ENCODE results near the gene ZBED5. TPM values are rescaled to one million over a fixed set of nuclear protein-coding genes. Genes with fewer than 3 reads are reported as not detected.
A peak's percentile ranks its signal among the peaks of the same experiment; 100 is the strongest.

The ZBED5 gene
- total RNA-seq, 1 experiment from 2014 or later: 43.5 TPM

DNA sequence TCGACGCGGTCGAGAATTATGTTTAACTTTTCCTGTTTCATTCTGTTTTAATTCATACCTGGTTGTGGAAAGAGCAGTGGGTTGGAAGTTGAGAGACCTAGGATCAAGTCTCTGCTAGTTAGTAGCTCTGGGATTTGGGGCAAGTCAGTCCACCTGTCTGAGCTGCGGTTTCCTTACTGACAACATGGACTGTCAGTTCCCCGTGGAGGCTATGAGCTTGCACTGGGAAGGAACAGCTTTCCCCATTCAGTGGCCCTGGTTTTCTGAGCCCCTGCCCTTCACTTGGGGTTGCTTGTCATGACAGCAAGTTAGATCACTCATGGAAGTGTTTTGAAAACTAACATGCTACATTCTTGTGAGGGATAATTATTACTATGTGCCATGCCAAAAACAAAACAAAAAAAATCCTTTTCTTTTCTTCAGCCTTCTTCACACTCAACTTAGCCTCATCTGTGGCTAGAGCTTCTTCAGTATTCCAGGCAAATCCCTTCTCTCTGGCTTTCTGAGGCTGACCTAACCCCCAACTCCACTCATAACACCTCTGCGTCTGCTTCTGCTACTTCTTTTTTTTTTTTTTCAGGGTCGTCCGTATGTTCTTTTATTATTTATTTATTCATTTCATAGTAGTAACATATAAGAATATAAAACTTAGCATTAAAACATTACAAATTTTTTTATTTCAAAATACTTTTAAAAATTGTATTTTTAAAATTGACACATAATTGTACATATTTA lies 43.0 kb upstream of the ZBED5 start:
- Histone ChIP-seq H3K27me3 (replicated peaks; ENCODE audit: insufficient read depth, low read depth, low read length, poor library complexity) (no peaks in the 10 kb centered on the region), H3K27ac (ENCODE audit: low read depth, low read length, poor library complexity, severe bottlenecking) (peak overlapping the region; percentile 78), H3K36me3 (ENCODE audit: insufficient read depth, low read length, poor library complexity, severe bottlenecking) (no peaks in the 10 kb centered on the region), H3K9me3 (ENCODE audit: low read depth, low read length, poor library complexity, severe bottlenecking) (no peaks in the 10 kb centered on the region), H3K4me3 (ENCODE audit: low read depth, low read length, poor library complexity, severe bottlenecking) (no peak overlapping the region), H3K4me1 (ENCODE audit: insufficient read depth, low read length, poor library complexity, severe bottlenecking) (peaks cover 22% of the 10 kb centered on the region)
- BruUV-seq (replicated peaks): no TSS peak
- no peak for DNase-seq (ENCODE audit: low spot score)
- intact Hi-C loops (cut with micrococcal nuclease; ENCODE audit: unreplicated experiment): no loop called here
- CTCF ChIA-PET: no interaction called here
- no peak for TF ChIP-seq EZH2 (IDR thresholded peaks at IDR 0.05; ENCODE audit: borderline replicate concordance, low read depth, low read length, poor library complexity, severe bottlenecking)
- TF ChIP-seq, protein P1, sequence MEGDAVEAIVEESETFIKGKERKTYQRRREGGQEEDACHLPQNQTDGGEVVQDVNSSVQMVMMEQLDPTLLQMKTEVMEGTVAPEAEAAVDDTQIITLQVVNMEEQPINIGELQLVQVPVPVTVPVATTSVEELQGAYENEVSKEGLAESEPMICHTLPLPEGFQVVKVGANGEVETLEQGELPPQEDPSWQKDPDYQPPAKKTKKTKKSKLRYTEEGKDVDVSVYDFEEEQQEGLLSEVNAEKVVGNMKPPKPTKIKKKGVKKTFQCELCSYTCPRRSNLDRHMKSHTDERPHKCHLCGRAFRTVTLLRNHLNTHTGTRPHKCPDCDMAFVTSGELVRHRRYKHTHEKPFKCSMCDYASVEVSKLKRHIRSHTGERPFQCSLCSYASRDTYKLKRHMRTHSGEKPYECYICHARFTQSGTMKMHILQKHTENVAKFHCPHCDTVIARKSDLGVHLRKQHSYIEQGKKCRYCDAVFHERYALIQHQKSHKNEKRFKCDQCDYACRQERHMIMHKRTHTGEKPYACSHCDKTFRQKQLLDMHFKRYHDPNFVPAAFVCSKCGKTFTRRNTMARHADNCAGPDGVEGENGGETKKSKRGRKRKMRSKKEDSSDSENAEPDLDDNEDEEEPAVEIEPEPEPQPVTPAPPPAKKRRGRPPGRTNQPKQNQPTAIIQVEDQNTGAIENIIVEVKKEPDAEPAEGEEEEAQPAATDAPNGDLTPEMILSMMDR (conservative IDR thresholded peaks at IDR 0.05; ENCODE audit: low read depth, low read length): no peak
- POLR2A ChIA-PET (ENCODE audit: low non-redundant PET): interaction anchor here (0.5 kb wide), 1 partner anchor 204 kb away, joined by 3 read pairs; no protein-coding TSS in a partner anchor

DNA sequence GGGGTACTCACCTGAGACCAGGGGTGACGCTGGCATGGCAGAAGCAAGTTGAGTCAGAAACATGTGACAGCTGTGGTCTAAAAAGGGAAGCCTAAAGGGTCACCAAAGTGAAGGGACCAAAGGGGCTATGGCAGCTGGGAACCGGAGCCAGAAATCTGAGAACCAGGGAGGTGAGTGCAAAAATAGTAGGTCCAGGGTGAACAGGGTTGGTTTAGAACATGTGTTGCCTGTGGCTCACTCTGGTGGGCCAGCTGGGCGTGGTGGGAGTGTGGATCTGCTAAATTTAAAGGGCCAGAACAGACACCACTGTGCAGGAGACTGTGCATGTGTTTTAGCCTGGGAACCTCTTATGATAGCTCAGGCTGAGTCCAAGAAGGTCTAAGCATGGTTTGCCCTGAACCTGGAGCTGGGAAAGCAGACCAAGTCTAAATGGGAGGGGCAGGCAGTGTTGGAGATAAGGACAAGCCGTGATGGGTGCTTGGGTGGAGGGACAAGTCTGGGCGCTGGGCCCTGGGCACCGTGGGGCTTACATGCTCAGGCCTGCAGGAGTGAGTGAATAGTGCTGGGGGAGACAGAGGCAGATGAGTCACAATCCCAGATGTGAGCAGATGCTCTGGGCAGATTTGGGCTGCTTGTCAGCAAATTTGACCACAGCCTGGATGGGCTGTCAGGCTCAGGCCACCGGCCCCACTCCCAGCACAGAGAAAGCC lies 41.4 kb upstream of the ZBED5 start:
- no peaks in the 10 kb centered on the region for H3K9me3 ChIP-seq (ENCODE audit: low read depth, low read length, poor library complexity, severe bottlenecking)
- peaks cover 22% of the 10 kb centered on the region for H3K4me1 ChIP-seq (ENCODE audit: insufficient read depth, low read length, poor library complexity, severe bottlenecking)
- H3K27me3 ChIP-seq (replicated peaks; ENCODE audit: insufficient read depth, low read depth, low read length, poor library complexity): no peaks in the 10 kb centered on the region
- no peak overlapping the region for H3K4me3 ChIP-seq (ENCODE audit: low read depth, low read length, poor library complexity, severe bottlenecking)
- DNase-seq (ENCODE audit: low spot score): no peak
- TF ChIP-seq, protein P1 (conservative IDR thresholded peaks at IDR 0.05; ENCODE audit: low read depth, low read length): no peak
- no peak for TF ChIP-seq EZH2 (IDR thresholded peaks at IDR 0.05; ENCODE audit: borderline replicate concordance, low read depth, low read length, poor library complexity, severe bottlenecking)
- H3K36me3 ChIP-seq (ENCODE audit: insufficient read depth, low read length, poor library complexity, severe bottlenecking): no peaks in the 10 kb centered on the region
- ChIA-PET CTCF (no interaction called here), POLR2A (ENCODE audit: low non-redundant PET) (no interaction called here)
- H3K27ac ChIP-seq (ENCODE audit: low read depth, low read length, poor library complexity, severe bottlenecking): peak overlapping the region; percentile 78
- intact Hi-C loops (cut with micrococcal nuclease; ENCODE audit: unreplicated experiment): no loop called here
- BruUV-seq (replicated peaks): no TSS peak

DNA sequence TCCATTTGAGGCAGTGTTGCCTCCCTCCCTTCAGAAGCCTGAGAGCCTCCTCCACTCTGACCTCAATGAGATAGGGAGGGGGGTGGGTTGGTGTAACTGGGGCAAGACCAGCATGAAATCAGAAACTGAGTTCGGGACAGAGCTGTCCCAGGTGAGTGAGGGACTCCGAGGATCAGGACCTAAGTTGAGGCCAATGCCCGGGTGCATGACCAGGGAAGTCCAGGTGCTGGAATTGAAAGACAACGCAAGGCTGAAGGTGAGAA lies 40.8 kb upstream of the ZBED5 start:
- Histone ChIP-seq H3K27me3 (replicated peaks; ENCODE audit: insufficient read depth, low read depth, low read length, poor library complexity) (no peaks in the 10 kb centered on the region), H3K9me3 (ENCODE audit: low read depth, low read length, poor library complexity, severe bottlenecking) (no peaks in the 10 kb centered on the region), H3K4me3 (ENCODE audit: low read depth, low read length, poor library complexity, severe bottlenecking) (no peak overlapping the region), H3K36me3 (ENCODE audit: insufficient read depth, low read length, poor library complexity, severe bottlenecking) (no peaks in the 10 kb centered on the region), H3K4me1 (ENCODE audit: insufficient read depth, low read length, poor library complexity, severe bottlenecking) (peaks cover 22% of the 10 kb centered on the region), H3K27ac (ENCODE audit: low read depth, low read length, poor library complexity, severe bottlenecking) (no peak overlapping the region)
- POLR2A ChIA-PET (ENCODE audit: low non-redundant PET): no interaction called here
- CTCF ChIA-PET: no interaction called here
- no TSS peak for BruUV-seq (replicated peaks)
- DNase-seq (ENCODE audit: low spot score): no peak
- TF ChIP-seq EZH2 (IDR thresholded peaks at IDR 0.05; ENCODE audit: borderline replicate concordance, low read depth, low read length, poor library complexity, severe bottlenecking): no peak
- TF ChIP-seq, protein P1 (conservative IDR thresholded peaks at IDR 0.05; ENCODE audit: low read depth, low read length): no peak
- intact Hi-C loops (cut with micrococcal nuclease; ENCODE audit: unreplicated experiment): no loop called here

All from A673 (cell line).